Calu3 (cell line): ENCODE results near the gene EBF4. TPM values are rescaled to one million over a fixed set of nuclear protein-coding genes. Genes with fewer than 3 reads are reported as not detected.

ENCODE experiments used
- BruUV-seq: library from RNA; stranded (reverse); fragments of 400-500 nt; replicated peaks from 2 replicates; lab custom pipeline; 2021; lab: Mats Ljungman, UMichigan
- CTCF ChIA-PET: fragments of 300-600 bp; sonication (Branson Sonifier 250); formaldehyde crosslinking; loops from one replicate; lab custom pipeline; 2022; ENCODE audit warnings: antibody characterized with exemption; lab: Charles Lee
- DNase-seq: peaks from one replicate; pipeline ENCODE4 v3.0.0; 2022
- H3K27ac Mint-ChIP-seq: one replicate; pipeline ENCODE4 v1.8.0; 2022; ENCODE audit warnings: mixed read lengths; ENCODE audit not compliant: unreplicated experiment
- H3K27me3 Mint-ChIP-seq: one replicate; pipeline ENCODE4 v1.8.0; 2022; ENCODE audit warnings: mixed read lengths; ENCODE audit not compliant: unreplicated experiment
- H3K36me3 Mint-ChIP-seq: one replicate; pipeline ENCODE4 v1.8.0; 2022; ENCODE audit warnings: mild to moderate bottlenecking, moderate library complexity, mixed read lengths; ENCODE audit not compliant: insufficient read depth, unreplicated experiment
- H3K4me1 Mint-ChIP-seq: one replicate; pipeline ENCODE4 v1.8.0; 2022; ENCODE audit warnings: mild to moderate bottlenecking, low read depth, mixed read lengths; ENCODE audit not compliant: unreplicated experiment
- H3K4me3 Mint-ChIP-seq: one replicate; pipeline ENCODE4 v1.8.0; 2022; ENCODE audit warnings: mild to moderate bottlenecking, low read depth, moderate library complexity, mixed read lengths; ENCODE audit not compliant: unreplicated experiment
- H3K9me3 Mint-ChIP-seq: one replicate; pipeline ENCODE4 v1.8.0; 2022; ENCODE audit warnings: low read depth, mixed read lengths; ENCODE audit not compliant: unreplicated experiment
- intact Hi-C: fragments of 100-400 bp; cut with micrococcal nuclease; formaldehyde crosslinking; loops from one replicate; pipeline ENCODE4 v1.10.0; 2022; ENCODE audit not compliant: unreplicated experiment
- total RNA-seq: library from RNA; stranded (reverse); gene quantifications from 2 replicates; pipeline ENCODE4 v1.2.3, GENCODE V29; 2022
- TF ChIP-seq, protein P1 (sequence below): fragments of 200-600 bp; IDR thresholded peaks from one replicate; pipeline ENCODE4 v1.8.0; 2022; ENCODE audit warnings: antibody characterized with exemption; ENCODE audit not compliant: unreplicated experiment

Gene EBF4
- total RNA-seq, 1 experiment from 2014 or later, result 4.3 TPM

DNA sequence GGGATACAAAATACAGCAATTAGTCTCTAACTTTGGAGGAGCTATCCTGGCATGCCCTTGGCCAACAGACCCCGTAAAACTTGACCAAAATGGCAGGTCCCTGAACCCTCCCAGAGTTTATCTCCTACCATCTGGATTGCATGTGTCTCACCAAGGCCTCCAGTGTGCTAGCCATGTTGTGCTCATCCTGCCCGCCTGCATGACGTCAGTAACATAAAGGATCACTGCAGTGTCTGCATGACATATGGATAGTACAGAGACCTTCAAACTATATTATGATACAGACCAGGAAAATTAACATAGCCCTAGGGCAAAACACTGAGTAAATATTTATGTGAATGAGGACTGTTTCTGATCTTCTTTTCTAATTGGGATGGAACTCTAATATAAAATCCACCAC lies 82.6 kb downstream of the EBF4 start:
- no peak for DNase-seq
- H3K27ac Mint-ChIP-seq, result no peak overlapping the region
- H3K36me3 Mint-ChIP-seq, result no peaks in the 10 kb centered on the region
- CTCF ChIA-PET, result no interaction called here
- H3K27me3 Mint-ChIP-seq, result no peaks in the 10 kb centered on the region
- intact Hi-C loops, result no loop called here
- TF ChIP-seq, protein P1, sequence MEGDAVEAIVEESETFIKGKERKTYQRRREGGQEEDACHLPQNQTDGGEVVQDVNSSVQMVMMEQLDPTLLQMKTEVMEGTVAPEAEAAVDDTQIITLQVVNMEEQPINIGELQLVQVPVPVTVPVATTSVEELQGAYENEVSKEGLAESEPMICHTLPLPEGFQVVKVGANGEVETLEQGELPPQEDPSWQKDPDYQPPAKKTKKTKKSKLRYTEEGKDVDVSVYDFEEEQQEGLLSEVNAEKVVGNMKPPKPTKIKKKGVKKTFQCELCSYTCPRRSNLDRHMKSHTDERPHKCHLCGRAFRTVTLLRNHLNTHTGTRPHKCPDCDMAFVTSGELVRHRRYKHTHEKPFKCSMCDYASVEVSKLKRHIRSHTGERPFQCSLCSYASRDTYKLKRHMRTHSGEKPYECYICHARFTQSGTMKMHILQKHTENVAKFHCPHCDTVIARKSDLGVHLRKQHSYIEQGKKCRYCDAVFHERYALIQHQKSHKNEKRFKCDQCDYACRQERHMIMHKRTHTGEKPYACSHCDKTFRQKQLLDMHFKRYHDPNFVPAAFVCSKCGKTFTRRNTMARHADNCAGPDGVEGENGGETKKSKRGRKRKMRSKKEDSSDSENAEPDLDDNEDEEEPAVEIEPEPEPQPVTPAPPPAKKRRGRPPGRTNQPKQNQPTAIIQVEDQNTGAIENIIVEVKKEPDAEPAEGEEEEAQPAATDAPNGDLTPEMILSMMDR, result no peak
- no peaks in the 10 kb centered on the region for H3K9me3 Mint-ChIP-seq
- BruUV-seq, result no TSS peak
- no peaks in the 10 kb centered on the region for H3K4me1 Mint-ChIP-seq
- no peak overlapping the region for H3K4me3 Mint-ChIP-seq

DNA sequence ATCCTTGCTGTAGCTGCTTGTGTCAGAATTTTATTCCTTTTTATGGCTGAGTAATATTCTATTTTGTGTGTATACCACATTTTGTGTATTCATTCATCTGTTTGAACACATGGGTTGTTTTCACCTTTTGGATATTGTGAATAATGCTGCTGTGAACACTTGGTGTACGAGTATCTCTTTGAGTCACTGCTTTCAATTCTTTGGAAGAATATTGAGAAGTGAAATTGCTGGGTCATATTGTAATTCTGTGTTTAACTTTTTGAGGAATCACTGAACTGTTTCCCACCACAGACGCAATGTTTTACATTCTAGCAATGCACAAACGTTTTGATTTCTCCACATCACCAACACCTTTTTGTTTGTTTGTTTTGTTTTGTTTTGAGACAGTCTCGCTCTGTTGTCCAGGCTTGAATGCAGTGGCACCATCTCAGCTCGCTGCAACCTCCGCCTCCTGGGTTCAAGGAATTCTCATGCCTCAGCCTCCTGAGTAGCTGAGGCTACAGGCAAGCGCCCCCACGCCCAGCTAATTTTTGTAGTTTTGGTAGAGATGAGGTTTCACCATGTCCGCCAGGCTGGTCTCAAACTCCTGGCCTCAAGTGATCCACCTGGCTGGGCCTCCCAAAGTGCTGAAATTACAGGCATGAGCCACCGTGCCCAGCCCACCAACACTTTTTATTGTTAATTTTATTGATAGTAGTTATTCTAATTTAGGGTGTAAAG lies 86.2 kb downstream of the EBF4 start:
- no peaks in the 10 kb centered on the region for H3K9me3 Mint-ChIP-seq
- CTCF ChIA-PET, result interaction anchor here (1.0 kb wide), 1 partner anchor 15 kb away, joined by 5 read pairs; no protein-coding TSS in a partner anchor
- no peak overlapping the region for H3K27ac Mint-ChIP-seq
- no TSS peak for BruUV-seq
- H3K4me1 Mint-ChIP-seq, result no peaks in the 10 kb centered on the region
- DNase-seq, result no peak
- H3K4me3 Mint-ChIP-seq, result no peak overlapping the region
- H3K36me3 Mint-ChIP-seq, result no peaks in the 10 kb centered on the region
- peaks cover 21% of the 10 kb centered on the region for H3K27me3 Mint-ChIP-seq
- TF ChIP-seq, protein P1, result no peak
- intact Hi-C loops, result no loop called here

DNA sequence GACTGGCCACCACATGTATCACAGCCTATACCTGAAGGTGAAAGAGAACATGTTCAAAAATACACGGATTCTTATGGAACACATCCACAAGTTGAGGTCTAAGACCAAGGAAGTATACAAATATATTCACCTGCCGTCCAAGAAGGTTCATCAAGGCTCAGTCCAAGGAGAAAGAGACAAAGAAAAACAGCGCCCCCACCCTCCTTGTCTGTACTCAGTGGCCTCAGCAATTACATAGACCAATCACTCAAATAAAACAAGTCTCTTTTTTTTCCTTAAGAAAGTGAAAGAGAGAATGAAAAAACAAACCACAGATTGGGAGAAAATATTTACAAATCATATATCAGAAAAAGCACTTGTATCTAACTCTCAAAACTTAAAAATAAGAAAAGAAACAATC lies 88.4 kb downstream of the EBF4 start:
- TF ChIP-seq, protein P1, result no peak
- intact Hi-C loops, result no loop called here
- H3K4me3 Mint-ChIP-seq, result no peak overlapping the region
- CTCF ChIA-PET, result no interaction called here
- BruUV-seq, result no TSS peak
- H3K36me3 Mint-ChIP-seq, result no peaks in the 10 kb centered on the region
- no peaks in the 10 kb centered on the region for H3K4me1 Mint-ChIP-seq
- H3K27me3 Mint-ChIP-seq, result peaks cover 23% of the 10 kb centered on the region
- DNase-seq, result no peak
- no peak overlapping the region for H3K27ac Mint-ChIP-seq
- no peaks in the 10 kb centered on the region for H3K9me3 Mint-ChIP-seq

DNA sequence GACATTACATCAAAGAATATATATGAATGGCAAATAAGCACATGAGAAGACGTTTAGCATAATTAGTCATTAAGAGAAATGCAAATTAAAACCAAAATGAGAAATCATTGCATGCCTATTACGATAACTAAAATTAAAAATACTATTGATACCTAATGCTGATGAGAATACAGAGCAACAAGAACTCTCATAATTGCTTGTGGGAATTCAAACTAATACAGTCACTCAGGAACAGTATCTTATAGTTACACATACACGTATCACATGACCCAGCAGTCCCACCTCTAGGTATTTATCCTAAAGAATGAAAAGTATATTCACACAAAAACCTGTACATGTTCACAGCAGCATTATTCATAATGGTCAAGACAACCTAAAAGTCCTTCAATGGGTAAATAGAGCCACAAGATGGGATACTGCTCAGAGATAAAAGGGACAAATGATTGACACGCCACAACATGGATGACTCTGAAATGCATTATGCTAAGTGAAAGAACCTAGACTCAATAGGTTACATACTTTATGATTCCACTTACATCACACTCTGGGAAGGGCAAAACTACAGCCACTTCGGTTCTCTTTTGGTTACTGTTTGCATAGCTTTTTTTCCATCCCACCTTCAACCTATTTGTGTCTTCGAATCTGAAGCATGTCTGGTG lies 91.5 kb downstream of the EBF4 start:
- BruUV-seq, result no TSS peak
- Mint-ChIP-seq H3K36me3 (no peaks in the 10 kb centered on the region), H3K27me3 (peaks cover 46% of the 10 kb centered on the region), H3K4me1 (no peaks in the 10 kb centered on the region), H3K4me3 (no peak overlapping the region), H3K9me3 (no peaks in the 10 kb centered on the region), H3K27ac (no peak overlapping the region)
- TF ChIP-seq, protein P1, result no peak
- CTCF ChIA-PET, result no interaction called here
- intact Hi-C loops, result no loop called here
- no peak for DNase-seq
